HepG2 (cell line): ENCODE results near the gene SERPINE2. TPM values are rescaled to one million over a fixed set of nuclear protein-coding genes. Genes with fewer than 3 reads are reported as not detected.
A peak's percentile ranks its signal among the peaks of the same experiment; 100 is the strongest.

Source experiments
- CBX2 ChIP-seq, 2 experiments: fragments of 200-600 bp in 1 of 2; sonication (generic); formaldehyde crosslinking in 1 of 2; IDR thresholded peaks; 2 replicates each; pipeline versions ENCODE4 v1.7.0 to v1.8.1; 2018 to 2022; ENCODE audit warnings: low read depth in 2 of 2, low read length in 1 of 2, mild to moderate bottlenecking in 1 of 2, missing genetic modification reagents in 1 of 2
- CCAR2 ChIP-seq: fragments of 200-400 bp; formaldehyde crosslinking; optimal IDR thresholded peaks from 2 replicates; pipeline ENCODE3; 2018; ENCODE audit warnings: low read depth, mild to moderate bottlenecking, low read length, moderate library complexity
- GATA4 ChIP-seq: sonication (generic); IDR thresholded peaks from 2 replicates; pipeline ENCODE4 v1.6.1; 2016; ENCODE audit warnings: antibody characterized with exemption, low read depth, borderline replicate concordance
- HNF4A ChIP-seq: sonication (generic); formaldehyde crosslinking; IDR thresholded peaks from 2 replicates; pipeline ENCODE4 v1.4.0; 2020; ENCODE audit warnings: missing genetic modification reagents
- HNF4G ChIP-seq, 2 experiments: sonication (generic) in 1 of 2; formaldehyde crosslinking in 1 of 2; IDR thresholded peaks; 2 replicates each; pipeline versions ENCODE4 v1.4.0 to v1.6.1; 2011 to 2020; ENCODE audit warnings: borderline replicate concordance in 2 of 2, low read depth in 2 of 2, mild to moderate bottlenecking in 2 of 2, low read length in 1 of 2, missing genetic modification reagents in 1 of 2, moderate library complexity in 1 of 2
- PRMT3 ChIP-seq: sonication (generic); formaldehyde crosslinking; IDR thresholded peaks from 2 replicates; pipeline ENCODE4 v1.8.1; 2022; ENCODE audit warnings: low read depth, mild to moderate bottlenecking, moderate library complexity, missing genetic modification reagents, borderline replicate concordance
- SKI ChIP-seq: fragments of 450-650 bp; IDR thresholded peaks from one replicate; pipeline ENCODE4 v1.6.1; 2018; ENCODE audit warnings: mild to moderate bottlenecking; ENCODE audit not compliant: partially characterized antibody
- SOX6 ChIP-seq, 2 experiments: fragments of 450-650 bp in 1 of 2; sonication (generic) in 1 of 2; formaldehyde crosslinking in 1 of 2; IDR thresholded peaks; 2 replicates each; pipeline versions ENCODE4 v1.4.0 to v1.6.1; 2017 to 2020; ENCODE audit warnings: antibody characterized with exemption in 1 of 2, mild to moderate bottlenecking in 1 of 2, missing genetic modification reagents in 1 of 2
- STAT6 ChIP-seq: sonication (generic); formaldehyde crosslinking; IDR thresholded peaks from 2 replicates; pipeline ENCODE4 v1.4.0; 2020; ENCODE audit warnings: missing genetic modification reagents, mild to moderate bottlenecking, borderline replicate concordance
- YEATS4 ChIP-seq: sonication (generic); formaldehyde crosslinking; IDR thresholded peaks from 2 replicates; pipeline ENCODE4 v1.4.0; 2020; ENCODE audit warnings: missing genetic modification reagents, borderline replicate concordance
- ZBTB20 ChIP-seq: sonication (generic); formaldehyde crosslinking; IDR thresholded peaks from 2 replicates; pipeline ENCODE4 v1.8.1; 2023; ENCODE audit warnings: missing genetic modification reagents, low read depth, mild to moderate bottlenecking, borderline replicate concordance
- ZBTB38 ChIP-seq: sonication (generic); formaldehyde crosslinking; IDR thresholded peaks from 2 replicates; pipeline ENCODE4 v1.5.1; 2020; ENCODE audit warnings: mild to moderate bottlenecking, missing genetic modification reagents
- ZFP90 ChIP-seq: sonication (generic); formaldehyde crosslinking; IDR thresholded peaks from 2 replicates; pipeline ENCODE4 v1.8.0; 2022; ENCODE audit warnings: missing genetic modification reagents, mild to moderate bottlenecking, inconsistent platforms, borderline replicate concordance
- ZNF232 ChIP-seq: sonication (generic); formaldehyde crosslinking; IDR thresholded peaks from 2 replicates; pipeline ENCODE4 v1.4.0; 2020; ENCODE audit warnings: missing genetic modification reagents, borderline replicate concordance
- ZNF350 ChIP-seq: sonication (generic); formaldehyde crosslinking; IDR thresholded peaks from 2 replicates; pipeline ENCODE4 v1.4.0; 2020; ENCODE audit warnings: mild to moderate bottlenecking, low read depth, missing genetic modification reagents, borderline replicate concordance
- polyA plus RNA-seq, 8 experiments: library from polyadenylated mRNA; depleted of rRNA in 3 of 8; stranded (reverse) in 7 of 8; unstranded in 1 of 8; fragments of >200 nt; fragmentation: Illumina TruSeq in 4 of 8; extraction: Trizol in 4 of 8; gene quantifications; 2 replicates each; pipeline versions ENCODE4 v1.2.1 to v1.2.3, GENCODE V29; 2011 to 2016; ENCODE audit warnings: low read depth in 4 of 8, missing spikeins in 1 of 8, mixed read lengths in 1 of 8; ENCODE audit not compliant: insufficient read depth in 1 of 8
- total RNA-seq, 5 experiments: library from RNA; depleted of rRNA; stranded (reverse); fragments of >200 nt; fragmentation: Illumina TruSeq; extraction: Trizol; gene quantifications; 2 replicates each; pipeline ENCODE4 v1.2.3, GENCODE V29; 2016; ENCODE audit warnings: low read depth in 1 of 5
- TF ChIP-seq, protein P1 (sequence below): sonication (generic); formaldehyde crosslinking; IDR thresholded peaks from 2 replicates; pipeline ENCODE4 v1.8.0; 2022; ENCODE audit warnings: missing genetic modification reagents, mild to moderate bottlenecking, inconsistent platforms, borderline replicate concordance
- TF ChIP-seq, protein P2 (sequence below): sonication (generic); formaldehyde crosslinking; IDR thresholded peaks from 2 replicates; pipeline ENCODE4 v1.9.0; 2022; ENCODE audit warnings: low read depth, missing genetic modification reagents

SERPINE2 gene
- total and polyA plus RNA-seq, 2 of the 13 experiments (the other 11 are each of a cell fraction or from before 2014, with no cell fraction given), result 7.9 to 18.1 TPM

- TF ChIP-seq HNF4G (IDR thresholded peaks at IDR 0.05; ENCODE audit: borderline replicate concordance, low read depth, low read length), result no peak
- no peak for TF ChIP-seq HNF4G (CRISPR knock-in tag; IDR thresholded peaks at IDR 0.05; ENCODE audit: borderline replicate concordance, low read depth)
- TF ChIP-seq, protein P1, sequence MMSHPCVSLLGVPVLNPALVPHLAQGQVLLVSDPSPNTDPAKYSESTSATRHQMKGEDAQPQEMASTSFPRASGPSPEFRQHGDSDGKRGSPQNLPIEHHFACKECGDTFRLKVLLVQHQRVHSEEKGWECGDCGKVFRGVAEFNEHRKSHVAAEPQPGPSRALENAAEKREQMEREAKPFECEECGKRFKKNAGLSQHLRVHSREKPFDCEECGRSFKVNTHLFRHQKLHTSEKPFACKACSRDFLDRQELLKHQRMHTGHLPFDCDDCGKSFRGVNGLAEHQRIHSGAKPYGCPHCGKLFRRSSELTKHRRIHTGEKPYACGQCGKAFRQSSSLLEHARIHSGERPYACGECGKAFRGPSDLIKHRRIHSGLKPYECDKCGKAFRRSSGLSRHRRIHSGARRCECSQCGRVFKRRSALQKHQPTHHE (CRISPR knock-in tag), result 0 out of 2 replicates have a peak, but pooled peaks have one; percentile 9
- TF ChIP-seq ZFP90 (CRISPR knock-in tag), result no peak
- no peak for TF ChIP-seq STAT6 (CRISPR knock-in tag)
- no peak for TF ChIP-seq SOX6 (IDR thresholded peaks at IDR 0.05)
- 0 out of 2 replicates have a peak, but pooled peaks have one; percentile 3 for TF ChIP-seq SOX6 (CRISPR knock-in tag; IDR thresholded peaks at IDR 0.05)
- no peak for TF ChIP-seq YEATS4 (CRISPR knock-in tag)
- TF ChIP-seq, protein P2, sequence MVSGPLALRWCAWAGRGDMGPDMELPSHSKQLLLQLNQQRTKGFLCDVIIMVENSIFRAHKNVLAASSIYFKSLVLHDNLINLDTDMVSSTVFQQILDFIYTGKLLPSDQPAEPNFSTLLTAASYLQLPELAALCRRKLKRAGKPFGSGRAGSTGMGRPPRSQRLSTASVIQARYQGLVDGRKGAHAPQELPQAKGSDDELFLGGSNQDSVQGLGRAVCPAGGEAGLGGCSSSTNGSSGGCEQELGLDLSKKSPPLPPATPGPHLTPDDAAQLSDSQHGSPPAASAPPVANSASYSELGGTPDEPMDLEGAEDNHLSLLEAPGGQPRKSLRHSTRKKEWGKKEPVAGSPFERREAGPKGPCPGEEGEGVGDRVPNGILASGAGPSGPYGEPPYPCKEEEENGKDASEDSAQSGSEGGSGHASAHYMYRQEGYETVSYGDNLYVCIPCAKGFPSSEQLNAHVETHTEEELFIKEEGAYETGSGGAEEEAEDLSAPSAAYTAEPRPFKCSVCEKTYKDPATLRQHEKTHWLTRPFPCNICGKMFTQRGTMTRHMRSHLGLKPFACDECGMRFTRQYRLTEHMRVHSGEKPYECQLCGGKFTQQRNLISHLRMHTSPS (CRISPR knock-in tag), result 0 out of 2 replicates have a peak, but pooled peaks have one; percentile 4
- 0 out of 2 replicates have a peak, but pooled peaks have one; percentile 17 for TF ChIP-seq CBX2 (IDR thresholded peaks at IDR 0.05; ENCODE audit: low read depth, low read length)
- TF ChIP-seq CBX2 (CRISPR knock-in tag; IDR thresholded peaks at IDR 0.05; ENCODE audit: low read depth), result no peak
- TF ChIP-seq ZNF232, result 0 out of 2 replicates have a peak, but pooled peaks have one; percentile 42
- TF ChIP-seq SKI, result no peak
- no peak for TF ChIP-seq GATA4
- TF ChIP-seq CCAR2, result no peak
- 0 out of 2 replicates have a peak, but pooled peaks have one; percentile 9 for TF ChIP-seq ZBTB20
- TF ChIP-seq HNF4A (CRISPR knock-in tag), result no peak
- peak; percentile 42; the same call in 1 of the 2 replicates for TF ChIP-seq ZNF350 (CRISPR knock-in tag)
- TF ChIP-seq ZBTB38 (CRISPR knock-in tag), result peak; percentile 67; the same call in 1 of the 2 replicates
- TF ChIP-seq PRMT3, result no peak
Observed at GRCh38 chr2:224039770-224040440, 819 bp upstream of the SERPINE2 start (continued).
